SU-DHL-6 (cell line): ENCODE results near the gene CD274.

ENCODE experiments used
- H2AFZ ChIP-seq: fragments of 200-600 bp; sonication (generic); 2 replicates; pipeline ENCODE4 v1.6.1; 2014; ENCODE audit warnings: low read depth, mild to moderate bottlenecking, moderate library complexity, mixed read lengths, antibody characterized with exemption, low read length; ENCODE audit not compliant: severe bottlenecking
- H3F3A ChIP-seq: fragments of 200-600 bp; shearing (Covaris generic); 2 replicates; pipeline ENCODE4 v1.6.0; 2016; ENCODE audit warnings: antibody characterized with exemption, mild to moderate bottlenecking; ENCODE audit not compliant: insufficient read depth
- H3K27ac ChIP-seq: fragments of 200-600 bp; sonication (generic); 2 replicates; pipeline ENCODE4 v1.5.1; 2016; ENCODE audit warnings: low read depth, mild to moderate bottlenecking, low read length, moderate library complexity, mixed read lengths
- H3K27me3 ChIP-seq: fragments of 200-600 bp; sonication (generic), shearing (Covaris generic); 2 replicates; pipeline ENCODE4 v1.6.0; 2014; ENCODE audit warnings: mild to moderate bottlenecking, low read length
- H3K36me3 ChIP-seq: fragments of 200-600 bp; sonication (generic); 2 replicates; pipeline ENCODE4 v1.6.1; 2014; ENCODE audit warnings: mild to moderate bottlenecking, low read length, mixed read lengths
- H3K4me2 ChIP-seq: fragments of 300-600, 200-600 bp; shearing (Covaris generic), sonication (generic); 2 replicates; pipeline ENCODE4 v1.6.0; 2014; ENCODE audit warnings: low read length, low read depth, mild to moderate bottlenecking; ENCODE audit not compliant: poor library complexity, severe bottlenecking
- H3K4me3 ChIP-seq: fragments of 200-600 bp; sonication (generic); 2 replicates; pipeline ENCODE4 v1.5.1; 2014; ENCODE audit warnings: antibody characterized with exemption, low read length, mild to moderate bottlenecking, mixed read lengths; ENCODE audit not compliant: insufficient read depth, poor library complexity, severe bottlenecking
- H3K79me2 ChIP-seq: fragments of 200-600 bp; sonication (generic); 2 replicates; pipeline ENCODE4 v1.6.1; 2014; ENCODE audit warnings: mild to moderate bottlenecking, low read length, moderate library complexity; ENCODE audit not compliant: insufficient read depth
- H3K9ac ChIP-seq: fragments of 200-600 bp; sonication (generic); 2 replicates; pipeline ENCODE4 v1.7.0; 2014; ENCODE audit warnings: mild to moderate bottlenecking, low read length
- H3K9me2 ChIP-seq: fragments of 200-600 bp; sonication (generic); replicated peaks from 2 replicates; pipeline ENCODE4 v1.6.1; 2014; ENCODE audit warnings: low read length; ENCODE audit not compliant: insufficient read depth
- H3K9me3 ChIP-seq: fragments of 200-600 bp; sonication (generic); 2 replicates; pipeline ENCODE4 v1.6.1; 2014; ENCODE audit warnings: low read length, mixed read lengths; ENCODE audit not compliant: insufficient read depth
- H4K20me1 ChIP-seq: fragments of 200-600 bp; sonication (generic); 2 replicates; pipeline ENCODE4 v1.6.1; 2014; ENCODE audit warnings: low read depth, mild to moderate bottlenecking, antibody characterized with exemption, low read length, moderate library complexity, mixed read lengths
- EZH2phosphoT487 ChIP-seq: fragments of 200-600 bp; sonication (generic), shearing (Covaris generic); conservative IDR thresholded peaks from 2 replicates; pipeline ENCODE4 v1.6.1; 2018; ENCODE audit warnings: mild to moderate bottlenecking, antibody characterized with exemption, low read length, moderate library complexity, mixed read lengths
- TF ChIP-seq, protein P1 (sequence below): fragments of 200-600 bp; sonication (generic); IDR thresholded peaks from one replicate; pipeline ENCODE4 v1.5.1; 2017; ENCODE audit warnings: antibody characterized with exemption, mild to moderate bottlenecking, low read length, moderate library complexity; ENCODE audit not compliant: insufficient read depth, poor library complexity, severe bottlenecking

The CD274 gene

DNA sequence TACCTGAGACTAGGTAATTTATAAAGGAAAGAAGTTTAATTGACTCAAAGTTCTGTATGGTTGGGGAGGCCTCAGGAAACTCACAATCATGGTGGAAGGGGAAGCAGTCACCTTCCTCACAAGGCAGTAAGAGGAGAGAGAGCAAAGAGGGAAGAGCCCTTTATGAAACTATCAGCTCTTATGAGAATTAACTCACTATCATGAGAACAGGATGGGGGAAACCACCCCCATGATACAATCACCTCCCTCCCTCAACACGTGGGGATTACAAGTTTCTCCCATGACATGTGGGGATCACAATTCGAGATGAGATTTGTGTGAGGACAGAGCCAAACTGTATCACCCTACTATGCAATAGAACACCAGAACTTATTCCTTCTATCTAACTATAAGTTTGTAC, 27.9 kb downstream of the CD274 start:
- Histone ChIP-seq H2AFZ (no peak overlapping the region), H3K27me3 (no peaks in the 10 kb centered on the region), H3K36me3 (no peaks in the 10 kb centered on the region), H3K9me2 (no peaks in the 10 kb centered on the region), H3K9ac (no peak overlapping the region), H3K27ac (no peak overlapping the region), H3K9me3 (no peaks in the 10 kb centered on the region), H3K4me2 (no peak overlapping the region), H3F3A (no peaks in the 10 kb centered on the region), H4K20me1 (no peaks in the 10 kb centered on the region), H3K79me2 (no peaks in the 10 kb centered on the region), H3K4me3 (no peak overlapping the region)
- no peak for TF ChIP-seq EZH2phosphoT487
- TF ChIP-seq, protein P1, sequence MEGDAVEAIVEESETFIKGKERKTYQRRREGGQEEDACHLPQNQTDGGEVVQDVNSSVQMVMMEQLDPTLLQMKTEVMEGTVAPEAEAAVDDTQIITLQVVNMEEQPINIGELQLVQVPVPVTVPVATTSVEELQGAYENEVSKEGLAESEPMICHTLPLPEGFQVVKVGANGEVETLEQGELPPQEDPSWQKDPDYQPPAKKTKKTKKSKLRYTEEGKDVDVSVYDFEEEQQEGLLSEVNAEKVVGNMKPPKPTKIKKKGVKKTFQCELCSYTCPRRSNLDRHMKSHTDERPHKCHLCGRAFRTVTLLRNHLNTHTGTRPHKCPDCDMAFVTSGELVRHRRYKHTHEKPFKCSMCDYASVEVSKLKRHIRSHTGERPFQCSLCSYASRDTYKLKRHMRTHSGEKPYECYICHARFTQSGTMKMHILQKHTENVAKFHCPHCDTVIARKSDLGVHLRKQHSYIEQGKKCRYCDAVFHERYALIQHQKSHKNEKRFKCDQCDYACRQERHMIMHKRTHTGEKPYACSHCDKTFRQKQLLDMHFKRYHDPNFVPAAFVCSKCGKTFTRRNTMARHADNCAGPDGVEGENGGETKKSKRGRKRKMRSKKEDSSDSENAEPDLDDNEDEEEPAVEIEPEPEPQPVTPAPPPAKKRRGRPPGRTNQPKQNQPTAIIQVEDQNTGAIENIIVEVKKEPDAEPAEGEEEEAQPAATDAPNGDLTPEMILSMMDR: no peak

DNA sequence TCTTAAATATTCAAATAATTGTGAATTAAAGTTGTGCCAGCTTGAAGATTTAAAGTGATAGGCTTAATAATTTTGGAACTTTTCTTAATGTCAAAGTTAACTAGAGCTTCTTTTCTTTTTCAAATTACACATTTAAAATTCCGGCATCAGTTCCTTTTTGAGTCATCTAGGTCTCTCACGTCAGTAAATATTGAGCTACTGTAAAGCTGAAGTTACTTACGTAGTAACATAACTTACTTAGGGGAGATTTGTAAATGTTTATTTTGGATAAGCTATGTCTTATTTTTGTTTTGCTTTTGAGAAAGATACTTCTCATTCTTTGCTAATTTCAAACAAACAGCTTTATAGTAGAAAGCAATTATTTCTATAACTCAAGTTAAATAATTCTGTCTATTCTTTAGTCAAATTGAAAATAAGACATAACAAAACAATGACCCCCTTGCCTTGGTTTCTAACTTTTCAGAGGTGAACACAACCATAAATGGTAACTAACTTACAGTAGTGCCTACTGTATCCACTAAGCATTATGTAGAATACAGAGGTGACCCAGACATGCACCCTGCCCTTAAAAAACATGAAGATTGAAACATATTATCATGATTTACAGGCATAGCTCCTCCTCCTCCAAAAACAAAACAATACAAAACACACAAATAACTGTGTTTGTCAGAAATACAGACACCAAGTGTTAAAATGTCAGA, 29.8 kb downstream of the CD274 start:
- H3K27ac ChIP-seq: no peak overlapping the region
- no peaks in the 10 kb centered on the region for H3K36me3 ChIP-seq
- H3F3A ChIP-seq: no peaks in the 10 kb centered on the region
- no peaks in the 10 kb centered on the region for H3K27me3 ChIP-seq
- no peaks in the 10 kb centered on the region for H4K20me1 ChIP-seq
- H3K4me3 ChIP-seq: no peak overlapping the region
- TF ChIP-seq, protein P1: no peak
- TF ChIP-seq EZH2phosphoT487: no peak
- no peak overlapping the region for H3K9ac ChIP-seq
- H3K4me2 ChIP-seq: no peak overlapping the region
- H3K79me2 ChIP-seq: no peaks in the 10 kb centered on the region
- H3K9me2 ChIP-seq: no peaks in the 10 kb centered on the region
- no peak overlapping the region for H2AFZ ChIP-seq
- no peaks in the 10 kb centered on the region for H3K9me3 ChIP-seq

DNA sequence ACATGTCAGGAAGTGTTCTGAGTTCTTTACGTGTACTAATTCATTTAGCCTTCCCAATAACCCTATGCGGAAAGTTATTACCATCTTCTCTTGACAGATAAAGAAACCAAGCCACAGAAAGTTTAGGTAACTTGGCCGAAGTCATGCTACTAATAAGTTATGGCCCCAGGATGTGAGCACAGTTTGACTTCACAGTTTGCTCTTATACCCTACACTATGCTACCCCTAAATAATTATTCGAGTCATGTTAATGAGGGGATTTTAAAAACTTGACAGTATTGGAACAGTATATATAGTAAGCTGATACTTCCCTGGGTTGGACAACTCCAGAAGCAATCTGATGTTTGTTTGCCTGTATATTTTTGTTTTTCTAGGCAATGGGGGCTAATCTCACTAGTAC, 30.6 kb downstream of the CD274 start:
- H3K27ac ChIP-seq: no peak overlapping the region
- H4K20me1 ChIP-seq: no peaks in the 10 kb centered on the region
- H3K9me2 ChIP-seq: no peaks in the 10 kb centered on the region
- no peak overlapping the region for H3K4me3 ChIP-seq
- H3K36me3 ChIP-seq: no peaks in the 10 kb centered on the region
- H3K9ac ChIP-seq: no peak overlapping the region
- H3F3A ChIP-seq: no peaks in the 10 kb centered on the region
- H3K4me2 ChIP-seq: no peak overlapping the region
- no peaks in the 10 kb centered on the region for H3K27me3 ChIP-seq
- no peak for TF ChIP-seq EZH2phosphoT487
- TF ChIP-seq, protein P1: no peak
- no peaks in the 10 kb centered on the region for H3K79me2 ChIP-seq
- no peak overlapping the region for H2AFZ ChIP-seq
- no peaks in the 10 kb centered on the region for H3K9me3 ChIP-seq
